ENCODE measurements around the gene PDLIM7. TPM values are rescaled to one million over a fixed set of nuclear protein-coding genes. Genes with fewer than 3 reads are reported as not detected.

Gene PDLIM7
- total RNA-seq, 2 donors from 2014 or later, result 196 to 241 TPM

DNA sequence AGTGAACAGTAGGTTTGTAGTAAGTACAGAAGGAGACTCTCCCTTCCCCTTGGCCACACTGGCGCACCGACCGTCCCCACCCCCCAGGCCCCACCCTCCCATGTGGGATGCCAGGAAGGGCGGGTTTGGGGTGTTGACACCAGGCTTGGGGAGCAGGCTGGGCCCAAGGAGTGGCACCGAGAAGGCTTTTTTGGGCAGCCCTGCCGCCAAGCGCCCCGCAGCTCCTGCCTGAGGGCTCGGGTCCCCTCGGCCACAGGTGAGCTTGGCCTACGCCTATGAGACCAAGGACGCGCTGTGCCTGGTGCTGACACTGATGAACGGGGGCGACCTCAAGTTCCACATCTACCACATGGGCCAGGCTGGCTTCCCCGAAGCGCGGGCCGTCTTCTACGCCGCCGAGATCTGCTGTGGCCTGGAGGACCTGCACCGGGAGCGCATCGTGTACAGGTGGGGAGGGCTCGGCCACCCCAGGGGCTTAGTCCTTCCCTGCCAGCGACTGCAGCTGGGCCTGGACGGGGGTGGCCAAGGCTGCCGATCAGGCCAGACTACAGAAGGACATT is 63.7 kb downstream of the PDLIM7 start:
- Histone ChIP-seq H3K36me3 (ENCODE audit: control insufficient read depth, insufficient read depth, low read length) (peaks cover 37% of the 10 kb centered on the region), H3K27ac (ENCODE audit: low read depth, low read length) (no peak overlapping the region), H3K4me3 (ENCODE audit: low read length) (no peak overlapping the region), H3K9ac (ENCODE audit: extremely low read depth, low read length, poor library complexity, severe bottlenecking) (no peak overlapping the region), H3K27me3 (ENCODE audit: control insufficient read depth, insufficient read depth, low read length, poor library complexity, severe bottlenecking) (no peaks in the 10 kb centered on the region), H3K9me3 (ENCODE audit: control insufficient read depth, low read length) (no peaks in the 10 kb centered on the region), H3K4me1 (ENCODE audit: control insufficient read depth, insufficient read depth, low read length) (no peaks in the 10 kb centered on the region)
- no peaks in the 10 kb centered on the region for H3K4me1 Mint-ChIP-seq
- no peak overlapping the region for H3K27ac Mint-ChIP-seq
- no peaks in the 10 kb centered on the region for H3K27me3 Mint-ChIP-seq (ENCODE audit: insufficient read depth)
- H3K9me3 Mint-ChIP-seq, result no peaks in the 10 kb centered on the region
- H3K36me3 Mint-ChIP-seq (ENCODE audit: low read depth), result peaks cover 44% of the 10 kb centered on the region
- H3K4me3 Mint-ChIP-seq, result no peak overlapping the region
- WGBS, 2 experiments (ENCODE audit: insufficient coverage in 1 of 2, insufficient read length in 1 of 2), result 93 to 97% methylated on average over 21 to 29 of the region's 29 CpGs
- TF ChIP-seq, protein P1, sequence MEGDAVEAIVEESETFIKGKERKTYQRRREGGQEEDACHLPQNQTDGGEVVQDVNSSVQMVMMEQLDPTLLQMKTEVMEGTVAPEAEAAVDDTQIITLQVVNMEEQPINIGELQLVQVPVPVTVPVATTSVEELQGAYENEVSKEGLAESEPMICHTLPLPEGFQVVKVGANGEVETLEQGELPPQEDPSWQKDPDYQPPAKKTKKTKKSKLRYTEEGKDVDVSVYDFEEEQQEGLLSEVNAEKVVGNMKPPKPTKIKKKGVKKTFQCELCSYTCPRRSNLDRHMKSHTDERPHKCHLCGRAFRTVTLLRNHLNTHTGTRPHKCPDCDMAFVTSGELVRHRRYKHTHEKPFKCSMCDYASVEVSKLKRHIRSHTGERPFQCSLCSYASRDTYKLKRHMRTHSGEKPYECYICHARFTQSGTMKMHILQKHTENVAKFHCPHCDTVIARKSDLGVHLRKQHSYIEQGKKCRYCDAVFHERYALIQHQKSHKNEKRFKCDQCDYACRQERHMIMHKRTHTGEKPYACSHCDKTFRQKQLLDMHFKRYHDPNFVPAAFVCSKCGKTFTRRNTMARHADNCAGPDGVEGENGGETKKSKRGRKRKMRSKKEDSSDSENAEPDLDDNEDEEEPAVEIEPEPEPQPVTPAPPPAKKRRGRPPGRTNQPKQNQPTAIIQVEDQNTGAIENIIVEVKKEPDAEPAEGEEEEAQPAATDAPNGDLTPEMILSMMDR (conservative IDR thresholded peaks at IDR 0.05), result no peak
- no peak for DNase-seq

Other genes with a start within 250 kb of the PDLIM7 start
- gene RAB24, start 193.9 kb downstream of the PDLIM7 start, total RNA-seq, result 10 to 100 TPM; 13.8 to 25.1 TPM
- gene PRELID1, start 193.8 kb downstream of the PDLIM7 start, total RNA-seq, result 100 to 1,000 TPM; 157 to 165 TPM
- gene MXD3, start 185.7 kb downstream of the PDLIM7 start, total RNA-seq, result 10 to 100 TPM; 14.2 to 20.4 TPM
- 100 to 1,000 TPM; 119 to 128 TPM for gene LMAN2, start 145.9 kb downstream of the PDLIM7 start, total RNA-seq
- 10 to 100 TPM; 14.2 to 21.9 TPM for gene RGS14, start 139.7 kb downstream of the PDLIM7 start, total RNA-seq
- not detected for gene SLC34A1, start 113.2 kb downstream of the PDLIM7 start, total RNA-seq
- gene PFN3, start 96.9 kb downstream of the PDLIM7 start, total RNA-seq, result not detected
- 1 to 10 TPM in 1 of 2 donors, under 1 TPM in 1; 0.95 to 2.9 TPM for gene F12, start 88.0 kb downstream of the PDLIM7 start, total RNA-seq
- gene GRK6, start 70.9 kb downstream of the PDLIM7 start, total RNA-seq, result 10 to 100 TPM; 51.6 to 66.8 TPM
- 1 to 10 TPM; 4.7 to 8.0 TPM for gene PRR7, start 50.8 kb downstream of the PDLIM7 start, total RNA-seq
- gene DBN1, start 24.0 kb downstream of the PDLIM7 start, total RNA-seq, result 100 to 1,000 TPM; 322 to 383 TPM
- gene DOK3, start 12.2 kb upstream of the PDLIM7 start, total RNA-seq, result 1 to 10 TPM; 2.1 to 7.7 TPM
- 100 to 1,000 TPM; 115 TPM for gene DDX41, start 19.4 kb upstream of the PDLIM7 start, total RNA-seq
- gene FAM193B, start 57.0 kb upstream of the PDLIM7 start, total RNA-seq, result 100 to 1,000 TPM; 112 to 115 TPM
- 100 to 1,000 TPM; 184 to 205 TPM for gene TMED9, start 94.6 kb upstream of the PDLIM7 start, total RNA-seq
- 10 to 100 TPM; 27.4 to 33.7 TPM for gene B4GALT7, start 102.5 kb upstream of the PDLIM7 start, total RNA-seq

All from endodermal cell (in vitro differentiated cells).